ENCODE measurements around the gene EPN2. TPM values are rescaled to one million over a fixed set of nuclear protein-coding genes. Genes with fewer than 3 reads are reported as not detected.

EPN2 gene
- total RNA-seq, 1 experiment from 2014 or later, result 57.8 TPM

- H3K23ac ChIP-seq (ENCODE audit: insufficient read length, low read depth, low read length), result no peak overlapping the region
- H3K27me3 ChIP-seq (ENCODE audit: insufficient read depth, low read length), result no peaks in the 10 kb centered on the region
- H3K27ac ChIP-seq (ENCODE audit: insufficient read length, low read depth, low read length), result no peak overlapping the region
- H4K20me1 ChIP-seq (ENCODE audit: control insufficient read depth, insufficient read depth, insufficient read length), result peaks cover 2% of the 10 kb centered on the region
- H2BK12ac ChIP-seq (ENCODE audit: insufficient read length, low read depth, low read length), result no peak overlapping the region
- Mint-ChIP-seq H3K36me3 (ENCODE audit: insufficient read depth in 1 of 3, low read depth in 3 of 3) (peaks cover 0 to 3% (median 0%) of the 10 kb centered on the region in 3 experiments; a peak in 2 of 7 replicates), H3K9me3 (no peaks in the 10 kb centered on the region; a peak in 1 of 5 replicates), H3K27me3 (ENCODE audit: low read depth) (no peaks in the 10 kb centered on the region), H3K4me1 (peaks cover 29 to 38% of the 10 kb centered on the region in 2 experiments), H3K27ac (peak overlapping the region in 2 of 3 experiments; percentile 18 to 21; a peak in 5 of 7 replicates), H3K4me3 (no peak overlapping the region)
- H3K9me3 ChIP-seq (ENCODE audit: control insufficient read depth, low read depth, low read length), result no peaks in the 10 kb centered on the region
- no peak overlapping the region for H4K91ac ChIP-seq (ENCODE audit: insufficient read length, low read depth, low read length)
- no peak overlapping the region for H2AFZ ChIP-seq (ENCODE audit: low read length)
- no peak overlapping the region for H2BK5ac ChIP-seq (ENCODE audit: insufficient read length, low read length)
- H3K23me2 ChIP-seq (ENCODE audit: insufficient read length, low read depth, low read length, poor library complexity, severe bottlenecking), result no peaks in the 10 kb centered on the region
- H2BK15ac ChIP-seq (ENCODE audit: low read depth, low read length), result no peak overlapping the region
- H4K8ac ChIP-seq (replicated peaks; ENCODE audit: insufficient read length, low read depth, low read length), result no peak overlapping the region
- H3K4me2 ChIP-seq (ENCODE audit: insufficient read depth, insufficient read length, low read length), result no peak overlapping the region
- no peak overlapping the region for H3T11ph ChIP-seq (ENCODE audit: low read length)
- H3K9ac ChIP-seq (ENCODE audit: extremely low read depth, insufficient read length, low read length), result no peak overlapping the region
- no peak overlapping the region for H3K14ac ChIP-seq (ENCODE audit: insufficient read depth, low read length)
- peaks cover 7% of the 10 kb centered on the region; the same call in 1 of the 2 replicates for H3K4me1 ChIP-seq (ENCODE audit: insufficient read depth, low read length)
- no peak for DNase-seq
- no peak overlapping the region for H2BK120ac ChIP-seq (ENCODE audit: low read depth, low read length, poor library complexity, severe bottlenecking)
- no CpG with 5 or more reads among the region's 6 CpGs for WGBS (ENCODE audit: extremely low coverage, insufficient read length, low lambda C conversion rate)
- H3K18ac ChIP-seq (ENCODE audit: insufficient read length, low read depth, low read length), result no peak overlapping the region
- H3K56ac ChIP-seq (ENCODE audit: insufficient read length, low read depth, low read length), result no peak overlapping the region
- peaks cover 6% of the 10 kb centered on the region; the same call in 1 of the 2 replicates for H3K79me2 ChIP-seq (ENCODE audit: insufficient read depth, low read length)
- H3K4ac ChIP-seq (ENCODE audit: low read depth, low read length), result no peak overlapping the region
- no peak overlapping the region for H2BK20ac ChIP-seq (ENCODE audit: low read depth, low read length, poor library complexity, severe bottlenecking)
- no peak overlapping the region for H2AK5ac ChIP-seq (ENCODE audit: insufficient read length, low read length)
- no peak for TF ChIP-seq CTCF (conservative IDR thresholded peaks at IDR 0.05)
- H3K79me1 ChIP-seq (ENCODE audit: insufficient read depth, low read depth, low read length, poor library complexity, severe bottlenecking), result peaks cover 7% of the 10 kb centered on the region
- no peak overlapping the region for H4K5ac ChIP-seq (ENCODE audit: insufficient read length, low read depth, low read length)
Measured at GRCh38 chr17:19264681-19265080, 27.5 kb downstream of the EPN2 start.

Data from H9 (cell line).